ENCODE results near the gene KIAA1958. TPM values are rescaled to one million over a fixed set of nuclear protein-coding genes. Genes with fewer than 3 reads are reported as not detected.

Gene KIAA1958
- total RNA-seq, 1 experiment from 2014 or later, result 18.5 TPM

DNA sequence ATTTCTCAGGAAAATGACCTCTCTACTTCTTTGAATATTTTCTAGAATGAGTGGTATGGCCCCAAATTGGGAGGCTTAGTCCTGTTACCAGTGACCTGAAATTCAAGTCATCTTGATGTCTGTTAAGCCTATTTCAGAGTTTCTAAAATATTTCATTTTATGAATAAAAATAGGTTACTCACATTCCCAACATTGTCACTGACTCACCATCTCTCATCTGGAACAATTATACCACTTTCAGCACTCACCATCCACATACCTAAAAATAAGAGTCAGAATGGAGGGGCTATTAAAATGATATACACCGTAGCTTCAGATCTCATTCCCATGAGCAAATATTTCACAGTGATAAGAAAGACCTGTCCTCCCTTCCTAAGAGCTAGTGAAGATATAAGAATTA lies 71.8 kb downstream of the KIAA1958 start (continued):
- TF ChIP-seq, protein P1, sequence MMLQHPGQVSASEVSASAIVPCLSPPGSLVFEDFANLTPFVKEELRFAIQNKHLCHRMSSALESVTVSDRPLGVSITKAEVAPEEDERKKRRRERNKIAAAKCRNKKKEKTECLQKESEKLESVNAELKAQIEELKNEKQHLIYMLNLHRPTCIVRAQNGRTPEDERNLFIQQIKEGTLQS (IDR thresholded peaks at IDR 0.05), result no peak
- no peak for TF ChIP-seq SIN3A (IDR thresholded peaks at IDR 0.05; ENCODE audit: low read depth)
- TF ChIP-seq, protein P2, sequence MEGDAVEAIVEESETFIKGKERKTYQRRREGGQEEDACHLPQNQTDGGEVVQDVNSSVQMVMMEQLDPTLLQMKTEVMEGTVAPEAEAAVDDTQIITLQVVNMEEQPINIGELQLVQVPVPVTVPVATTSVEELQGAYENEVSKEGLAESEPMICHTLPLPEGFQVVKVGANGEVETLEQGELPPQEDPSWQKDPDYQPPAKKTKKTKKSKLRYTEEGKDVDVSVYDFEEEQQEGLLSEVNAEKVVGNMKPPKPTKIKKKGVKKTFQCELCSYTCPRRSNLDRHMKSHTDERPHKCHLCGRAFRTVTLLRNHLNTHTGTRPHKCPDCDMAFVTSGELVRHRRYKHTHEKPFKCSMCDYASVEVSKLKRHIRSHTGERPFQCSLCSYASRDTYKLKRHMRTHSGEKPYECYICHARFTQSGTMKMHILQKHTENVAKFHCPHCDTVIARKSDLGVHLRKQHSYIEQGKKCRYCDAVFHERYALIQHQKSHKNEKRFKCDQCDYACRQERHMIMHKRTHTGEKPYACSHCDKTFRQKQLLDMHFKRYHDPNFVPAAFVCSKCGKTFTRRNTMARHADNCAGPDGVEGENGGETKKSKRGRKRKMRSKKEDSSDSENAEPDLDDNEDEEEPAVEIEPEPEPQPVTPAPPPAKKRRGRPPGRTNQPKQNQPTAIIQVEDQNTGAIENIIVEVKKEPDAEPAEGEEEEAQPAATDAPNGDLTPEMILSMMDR (IDR thresholded peaks at IDR 0.05 in 2 of 3, conservative IDR thresholded peaks at IDR 0.05 in 1 of 3; ENCODE audit: borderline replicate concordance in 1 of 3, insufficient read depth in 1 of 3, low read depth in 2 of 3, low read length in 2 of 3), result no peak

DNA sequence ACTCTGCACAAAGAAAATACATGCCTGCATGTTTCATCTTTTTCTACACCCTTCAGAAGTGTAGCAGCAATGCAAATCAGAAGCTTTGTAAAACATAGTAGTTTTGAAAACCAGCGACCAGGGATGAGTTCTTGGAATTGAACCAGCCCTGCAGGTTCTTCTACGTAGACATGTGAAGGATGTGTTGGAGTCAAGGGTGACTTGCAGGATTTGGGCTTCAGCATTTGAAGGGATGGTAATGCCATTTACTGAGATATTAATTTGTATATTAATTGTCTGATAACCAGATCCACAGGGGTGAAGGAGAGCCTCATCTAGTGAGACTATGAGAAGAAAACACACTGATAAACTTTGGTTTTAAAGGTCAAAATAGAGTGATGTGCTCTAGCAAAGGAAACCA lies 72.4 kb downstream of the KIAA1958 start:
- Histone ChIP-seq H3K27ac (ENCODE audit: low read depth, low read length) (no peak overlapping the region), H3K79me2 (ENCODE audit: insufficient read depth, low read length) (no peaks in the 10 kb centered on the region), H4K20me1 (ENCODE audit: insufficient read depth) (no peaks in the 10 kb centered on the region), H3K27me3 (ENCODE audit: insufficient read depth, low read length) (no peaks in the 10 kb centered on the region), H3K9me3 (ENCODE audit: control insufficient read depth in 1 of 2, insufficient read depth in 1 of 2, low read depth in 1 of 2, low read length in 2 of 2) (no peaks in the 10 kb centered on the region), H3K9me2 (ENCODE audit: insufficient read depth) (no peaks in the 10 kb centered on the region), H3K36me3 (ENCODE audit: control insufficient read depth in 1 of 2, insufficient read depth in 2 of 2, low read length in 2 of 2) (no peaks in the 10 kb centered on the region), H2AFZ (ENCODE audit: low read depth, low read length, poor library complexity, severe bottlenecking) (no peak overlapping the region), H3K4me1 (ENCODE audit: control insufficient read depth in 1 of 2, insufficient read depth in 2 of 2, low read length in 2 of 2) (peaks cover 7 to 16% of the 10 kb centered on the region in 2 experiments; a peak in 2 of 4 replicates), H3K4me2 (ENCODE audit: low read length) (no peak overlapping the region), H3K9ac (ENCODE audit: low read length) (no peak overlapping the region), H3K4me3 (replicated peaks in 1 of 2; ENCODE audit: low read depth in 1 of 2, low read length in 2 of 2) (no peak overlapping the region)
- BruUV-seq (replicated peaks), result no TSS peak
- no peak for DNase-seq (ENCODE audit: low read depth, low spot score)
- TF ChIP-seq, protein P2 (IDR thresholded peaks at IDR 0.05 in 2 of 3, conservative IDR thresholded peaks at IDR 0.05 in 1 of 3; ENCODE audit: borderline replicate concordance in 1 of 3, insufficient read depth in 1 of 3, low read depth in 2 of 3, low read length in 2 of 3), result no peak
- TF ChIP-seq CBX3 (IDR thresholded peaks at IDR 0.05; ENCODE audit: low read depth) (no peak), CEBPB (IDR thresholded peaks at IDR 0.05; ENCODE audit: low read depth) (no peak), EZH2 (IDR thresholded peaks at IDR 0.05) (no peak), SRF (IDR thresholded peaks at IDR 0.05; ENCODE audit: low read depth) (no peak), JUND (IDR thresholded peaks at IDR 0.05) (no peak), RAD21 (IDR thresholded peaks at IDR 0.05; ENCODE audit: low read depth) (no peak), ZNF274 (IDR thresholded peaks at IDR 0.05; ENCODE audit: low read depth, low read length) (no peak), YY1 (IDR thresholded peaks at IDR 0.05; ENCODE audit: extremely low read depth, insufficient replicate concordance, low read depth, low read length) (no peak), ZBTB33 (IDR thresholded peaks at IDR 0.05; ENCODE audit: extremely low read depth, insufficient replicate concordance, low read length) (no peak), EZH2phosphoT487 (IDR thresholded peaks at IDR 0.05; ENCODE audit: borderline replicate concordance) (no peak), TCF7L2 (IDR thresholded peaks at IDR 0.05; ENCODE audit: borderline replicate concordance, extremely low read depth, insufficient read depth, insufficient read length) (no peak), POLR2AphosphoS5 (IDR thresholded peaks at IDR 0.05; ENCODE audit: low read depth, low read length) (no peak)
- TF ChIP-seq, protein P3, sequence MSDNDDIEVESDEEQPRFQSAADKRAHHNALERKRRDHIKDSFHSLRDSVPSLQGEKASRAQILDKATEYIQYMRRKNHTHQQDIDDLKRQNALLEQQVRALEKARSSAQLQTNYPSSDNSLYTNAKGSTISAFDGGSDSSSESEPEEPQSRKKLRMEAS (IDR thresholded peaks at IDR 0.05), result no peak
- no peak for ATAC-seq
- POLR2A ChIA-PET, result no interaction called here
- CTCF ChIA-PET, result no interaction called here
- intact Hi-C loops (cut with micrococcal nuclease), result no loop called here
- RAD21 ChIA-PET (ENCODE audit: low non-redundant PET in 1 of 2, low total read pairs in 2 of 2, uncharacterized antibody in 2 of 2, unreplicated experiment in 2 of 2), result no interaction called here

Data from HCT116 (cell line).